ENCODE data around the gene ASB3. TPM values are rescaled to one million over a fixed set of nuclear protein-coding genes. Genes with fewer than 3 reads are reported as not detected.
"Not testable (repeated sequence)": the region's sequence is repeated elsewhere in the genome, so short reads cannot be mapped to it uniquely, and the experiment has no call there.

Gene ASB3
- total RNA-seq, 1 donor from 2014 or later: 25.2 TPM

DNA sequence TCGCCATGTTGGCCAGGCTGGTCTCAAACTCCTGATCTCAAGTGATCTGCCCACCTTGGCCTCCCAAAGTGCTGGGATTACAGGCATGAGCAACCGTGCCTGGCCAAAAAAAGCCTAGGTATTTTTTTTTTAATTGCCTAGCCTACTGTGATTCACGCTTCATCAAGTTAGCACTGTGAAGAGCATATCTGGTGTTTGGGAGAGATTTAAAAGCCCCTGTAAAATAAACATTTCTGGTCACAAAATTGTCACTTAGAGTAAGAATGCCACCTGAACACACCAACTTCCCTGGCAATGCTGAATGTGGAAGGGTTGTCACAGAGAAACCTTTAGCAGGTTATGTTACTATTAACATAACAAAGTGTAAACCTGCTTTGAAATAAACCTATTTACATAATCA, 58.8 kb downstream of the ASB3 start:
- Mint-ChIP-seq H3K36me3 (ENCODE audit: low read depth, unreplicated experiment) (no peaks in the 10 kb centered on the region), H3K9me3 (ENCODE audit: unreplicated experiment) (no peaks in the 10 kb centered on the region), H3K4me1 (ENCODE audit: unreplicated experiment) (no peaks in the 10 kb centered on the region), H3K4me3 (ENCODE audit: unreplicated experiment) (no peak overlapping the region), H3K27me3 (ENCODE audit: unreplicated experiment) (no peaks in the 10 kb centered on the region), H3K27ac (ENCODE audit: unreplicated experiment) (no peak overlapping the region)
- TF ChIP-seq, protein P1, sequence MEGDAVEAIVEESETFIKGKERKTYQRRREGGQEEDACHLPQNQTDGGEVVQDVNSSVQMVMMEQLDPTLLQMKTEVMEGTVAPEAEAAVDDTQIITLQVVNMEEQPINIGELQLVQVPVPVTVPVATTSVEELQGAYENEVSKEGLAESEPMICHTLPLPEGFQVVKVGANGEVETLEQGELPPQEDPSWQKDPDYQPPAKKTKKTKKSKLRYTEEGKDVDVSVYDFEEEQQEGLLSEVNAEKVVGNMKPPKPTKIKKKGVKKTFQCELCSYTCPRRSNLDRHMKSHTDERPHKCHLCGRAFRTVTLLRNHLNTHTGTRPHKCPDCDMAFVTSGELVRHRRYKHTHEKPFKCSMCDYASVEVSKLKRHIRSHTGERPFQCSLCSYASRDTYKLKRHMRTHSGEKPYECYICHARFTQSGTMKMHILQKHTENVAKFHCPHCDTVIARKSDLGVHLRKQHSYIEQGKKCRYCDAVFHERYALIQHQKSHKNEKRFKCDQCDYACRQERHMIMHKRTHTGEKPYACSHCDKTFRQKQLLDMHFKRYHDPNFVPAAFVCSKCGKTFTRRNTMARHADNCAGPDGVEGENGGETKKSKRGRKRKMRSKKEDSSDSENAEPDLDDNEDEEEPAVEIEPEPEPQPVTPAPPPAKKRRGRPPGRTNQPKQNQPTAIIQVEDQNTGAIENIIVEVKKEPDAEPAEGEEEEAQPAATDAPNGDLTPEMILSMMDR (IDR thresholded peaks at IDR 0.05; ENCODE audit: unreplicated experiment): no peak
- no peak for DNase-seq (ENCODE audit: low spot score)

DNA sequence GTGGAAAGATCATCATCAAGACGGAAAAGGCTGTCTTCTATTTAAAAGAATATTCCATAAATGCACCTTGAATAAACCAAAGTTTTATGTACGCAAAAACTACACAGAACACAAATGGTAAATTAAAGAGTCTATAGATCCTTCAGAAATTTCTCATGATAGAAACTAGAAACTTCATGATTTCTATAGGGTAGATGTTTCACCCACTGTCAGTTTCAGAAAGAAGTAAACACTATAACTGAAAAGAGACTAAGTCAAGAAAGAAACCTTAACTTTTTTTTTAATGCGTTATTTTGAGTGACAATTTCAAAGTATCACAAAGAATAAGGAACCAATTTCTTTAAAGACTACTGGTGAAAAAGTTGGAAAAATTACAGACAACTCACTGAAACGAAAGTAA, 61.1 kb downstream of the ASB3 start:
- no peaks in the 10 kb centered on the region for H3K27me3 Mint-ChIP-seq (ENCODE audit: unreplicated experiment)
- peaks cover under 1% of the 10 kb centered on the region for H3K36me3 Mint-ChIP-seq (ENCODE audit: low read depth, unreplicated experiment)
- no peak overlapping the region for H3K4me3 Mint-ChIP-seq (ENCODE audit: unreplicated experiment)
- no peak overlapping the region for H3K27ac Mint-ChIP-seq (ENCODE audit: unreplicated experiment)
- TF ChIP-seq, protein P1 (IDR thresholded peaks at IDR 0.05; ENCODE audit: unreplicated experiment): no peak
- no peak for DNase-seq (ENCODE audit: low spot score)
- no peaks in the 10 kb centered on the region for H3K9me3 Mint-ChIP-seq (ENCODE audit: unreplicated experiment)
- no peaks in the 10 kb centered on the region for H3K4me1 Mint-ChIP-seq (ENCODE audit: unreplicated experiment)

DNA sequence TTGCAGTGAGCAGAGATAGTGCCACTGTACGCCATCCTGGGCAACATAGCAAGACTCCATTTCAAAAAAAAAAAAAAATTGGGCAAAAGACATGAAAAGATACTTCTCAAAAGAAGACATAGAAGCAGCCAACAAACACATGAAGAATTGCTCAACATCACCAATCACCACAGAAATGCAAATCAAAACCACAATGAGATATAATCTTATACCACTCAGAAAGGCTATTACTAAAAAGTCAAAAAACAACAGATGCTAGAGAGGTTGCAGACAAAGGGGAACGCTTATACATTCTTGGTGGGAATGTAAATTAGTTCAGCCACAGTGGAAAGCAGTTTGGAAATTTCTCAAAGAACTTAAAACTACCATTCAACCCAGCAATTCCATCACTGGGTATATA, 62.2 kb downstream of the ASB3 start:
- Mint-ChIP-seq H3K9me3 (ENCODE audit: unreplicated experiment) (no peaks in the 10 kb centered on the region), H3K27me3 (ENCODE audit: unreplicated experiment) (no peaks in the 10 kb centered on the region), H3K36me3 (ENCODE audit: low read depth, unreplicated experiment) (peaks cover 4% of the 10 kb centered on the region), H3K27ac (ENCODE audit: unreplicated experiment) (no peak overlapping the region), H3K4me3 (ENCODE audit: unreplicated experiment) (no peak overlapping the region), H3K4me1 (ENCODE audit: unreplicated experiment) (no peaks in the 10 kb centered on the region)
- TF ChIP-seq, protein P1 (IDR thresholded peaks at IDR 0.05; ENCODE audit: unreplicated experiment): no peak
- DNase-seq (ENCODE audit: low spot score): no peak

DNA sequence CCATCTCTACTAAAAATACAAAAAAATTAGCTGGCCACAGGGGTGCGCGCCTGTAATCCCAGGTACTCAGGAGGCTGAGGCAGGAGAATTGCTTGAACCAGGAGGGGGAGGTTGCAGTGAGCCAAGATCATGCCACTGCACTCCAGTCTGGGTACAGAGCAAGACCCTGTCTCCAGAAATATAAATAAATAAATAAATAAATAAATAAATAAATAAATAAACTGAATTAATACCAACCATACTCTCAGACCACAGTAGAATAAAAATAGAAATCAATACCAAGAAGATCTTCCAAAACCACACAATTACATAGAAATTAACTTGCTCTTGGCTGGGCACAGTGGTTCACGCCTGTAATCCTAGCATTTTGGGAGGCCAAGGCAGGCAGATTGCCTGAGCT, 65.8 kb downstream of the ASB3 start:
- not testable (repeated sequence) for DNase-seq (ENCODE audit: low spot score); H3K27ac Mint-ChIP-seq (ENCODE audit: unreplicated experiment); H3K27me3 Mint-ChIP-seq (ENCODE audit: unreplicated experiment); H3K9me3 Mint-ChIP-seq (ENCODE audit: unreplicated experiment); H3K4me3 Mint-ChIP-seq (ENCODE audit: unreplicated experiment); H3K36me3 Mint-ChIP-seq (ENCODE audit: low read depth, unreplicated experiment); H3K4me1 Mint-ChIP-seq (ENCODE audit: unreplicated experiment)

DNA sequence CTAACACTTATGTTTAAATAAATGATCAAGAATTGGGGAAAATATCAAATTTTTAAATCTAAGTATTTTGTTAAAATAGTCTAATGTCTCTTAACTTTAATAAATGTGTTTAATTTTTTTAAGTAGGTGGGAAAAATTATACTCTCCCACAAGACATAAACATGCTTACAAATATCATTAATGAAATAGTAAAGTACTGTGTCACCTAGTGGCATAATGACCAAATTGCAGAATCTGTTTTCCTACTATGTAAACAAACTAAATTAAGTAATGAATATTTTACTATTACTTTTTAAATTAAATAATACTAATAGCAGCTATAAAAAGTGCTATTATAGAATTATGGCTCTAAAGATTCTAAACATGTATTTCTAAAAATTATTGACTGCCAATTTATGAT, 71.2 kb downstream of the ASB3 start:
- Mint-ChIP-seq H3K36me3 (ENCODE audit: low read depth, unreplicated experiment) (peaks cover 10% of the 10 kb centered on the region), H3K4me1 (ENCODE audit: unreplicated experiment) (peaks cover 6% of the 10 kb centered on the region), H3K9me3 (ENCODE audit: unreplicated experiment) (no peaks in the 10 kb centered on the region), H3K27me3 (ENCODE audit: unreplicated experiment) (no peaks in the 10 kb centered on the region), H3K4me3 (ENCODE audit: unreplicated experiment) (no peak overlapping the region), H3K27ac (ENCODE audit: unreplicated experiment) (no peak overlapping the region)
- TF ChIP-seq, protein P1 (IDR thresholded peaks at IDR 0.05; ENCODE audit: unreplicated experiment): peak; percentile 68
- no peak for DNase-seq (ENCODE audit: low spot score)
